A673 (cell line): ENCODE data around the gene EYS. TPM values are rescaled to one million over a fixed set of nuclear protein-coding genes. Genes with fewer than 3 reads are reported as not detected.

ENCODE experiments used
- BruUV-seq: library from RNA; stranded (reverse); fragments of 400-500 nt; replicated peaks from 2 replicates; lab custom pipeline; 2021; lab: Mats Ljungman, UMichigan
- CTCF ChIA-PET: fragments of 300-600 bp; sonication (Branson Sonifier 250); formaldehyde crosslinking; loops from one replicate; lab custom pipeline; 2022; ENCODE audit warnings: antibody characterized with exemption; lab: Charles Lee
- POLR2A ChIA-PET: fragments of 300-600 bp; sonication (Branson Sonifier 250); formaldehyde crosslinking; loops from one replicate; lab custom pipeline; 2022; ENCODE audit warnings: antibody characterized with exemption; ENCODE audit not compliant: low non-redundant PET; lab: Charles Lee
- DNase-seq: peaks from one replicate; pipeline ENCODE4 v3.0.0-alpha.2; 2015; ENCODE audit warnings: low spot score
- H3K27ac ChIP-seq: fragments of 200-600 bp; sonication (generic); 2 replicates; pipeline ENCODE4 v1.5.1; 2016; ENCODE audit warnings: mixed run types, low read depth, mild to moderate bottlenecking, mixed read lengths, antibody characterized with exemption, low read length; ENCODE audit not compliant: poor library complexity, severe bottlenecking
- H3K27me3 ChIP-seq: fragments of 200-600 bp; sonication (generic); replicated peaks from 2 replicates; pipeline ENCODE4 v1.6.1; 2017; ENCODE audit warnings: mixed run types, low read depth, mild to moderate bottlenecking, mixed read lengths, antibody characterized with exemption, low read length; ENCODE audit not compliant: insufficient read depth, poor library complexity
- H3K36me3 ChIP-seq: fragments of 200-600 bp; sonication (generic); 2 replicates; pipeline ENCODE4 v1.6.1; 2016; ENCODE audit warnings: mixed run types, mild to moderate bottlenecking, mixed read lengths, antibody characterized with exemption, low read length; ENCODE audit not compliant: insufficient read depth, poor library complexity, severe bottlenecking
- H3K4me1 ChIP-seq: fragments of 200-600 bp; sonication (generic); 2 replicates; pipeline ENCODE4 v1.6.1; 2017; ENCODE audit warnings: mixed run types, mild to moderate bottlenecking, mixed read lengths, antibody characterized with exemption, low read length; ENCODE audit not compliant: insufficient read depth, poor library complexity, severe bottlenecking
- H3K4me3 ChIP-seq: fragments of 200-600 bp; sonication (generic); 2 replicates; pipeline ENCODE4 v1.5.1; 2016; ENCODE audit warnings: low read depth, mixed run types, mild to moderate bottlenecking, mixed read lengths, low read length; ENCODE audit not compliant: poor library complexity, severe bottlenecking
- H3K9me3 ChIP-seq: fragments of 200-600 bp; sonication (generic); 2 replicates; pipeline ENCODE4 v1.6.1; 2016; ENCODE audit warnings: mixed run types, low read depth, mild to moderate bottlenecking, mixed read lengths, antibody characterized with exemption, low read length; ENCODE audit not compliant: poor library complexity, severe bottlenecking
- EZH2 ChIP-seq: fragments of 200-600 bp; sonication (generic); IDR thresholded peaks from 2 replicates; pipeline ENCODE4 v1.6.1; 2017; ENCODE audit warnings: borderline replicate concordance, low read depth, mild to moderate bottlenecking, mixed read lengths, antibody characterized with exemption, low read length; ENCODE audit not compliant: poor library complexity, severe bottlenecking
- intact Hi-C: fragments of 100-400 bp; cut with micrococcal nuclease; formaldehyde crosslinking; loops from one replicate; pipeline ENCODE4 v1.10.0; 2022; ENCODE audit not compliant: unreplicated experiment
- total RNA-seq: library from RNA; stranded (reverse); gene quantifications from 2 replicates; pipeline ENCODE4 v1.2.3, GENCODE V29; 2021
- TF ChIP-seq, protein P1 (sequence below): fragments of 300-800, 200-600 bp; sonication (generic); conservative IDR thresholded peaks from 2 replicates; pipeline ENCODE4 v1.5.1; 2017; ENCODE audit warnings: low read depth, mild to moderate bottlenecking, antibody characterized with exemption, low read length, moderate library complexity, mixed read lengths

The EYS gene
- total RNA-seq, 1 experiment from 2014 or later = 0.47 TPM

DNA sequence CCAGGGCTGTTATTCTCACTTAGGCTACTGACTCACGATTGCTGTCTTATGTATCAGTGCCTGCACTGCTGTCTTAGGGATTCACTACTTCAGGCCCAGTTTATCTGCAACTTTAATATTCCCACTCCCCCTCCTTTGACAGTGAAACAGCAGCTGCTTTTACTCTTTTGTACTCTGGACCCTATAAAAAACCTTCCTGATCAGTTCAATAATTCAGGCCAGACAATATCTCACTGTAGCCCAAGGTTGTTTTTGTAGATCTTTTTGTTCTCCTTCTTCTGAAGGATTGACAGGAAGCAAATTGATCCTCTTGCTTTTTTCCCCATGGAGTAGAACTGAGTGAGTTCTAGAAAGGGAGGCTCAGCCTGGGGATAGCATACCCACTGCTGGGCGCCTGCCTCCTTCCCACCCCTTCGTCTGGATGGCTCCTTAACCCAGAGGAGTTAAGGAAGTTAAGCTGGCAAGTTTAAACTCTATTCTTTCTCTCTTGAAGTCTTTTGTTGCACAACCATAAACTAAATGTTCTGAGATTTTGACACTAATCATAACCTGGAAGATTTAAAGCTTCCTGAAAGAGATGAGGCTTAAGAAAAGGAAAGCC lies 22.0 kb upstream of the EYS start:
- no peaks in the 10 kb centered on the region for H3K4me1 ChIP-seq
- no peak overlapping the region for H3K27ac ChIP-seq
- POLR2A ChIA-PET = no interaction called here
- DNase-seq = peak; percentile 4
- no TSS peak for BruUV-seq
- no peaks in the 10 kb centered on the region for H3K27me3 ChIP-seq
- H3K36me3 ChIP-seq = no peaks in the 10 kb centered on the region
- H3K4me3 ChIP-seq = no peak overlapping the region
- CTCF ChIA-PET = no interaction called here
- TF ChIP-seq EZH2 = no peak
- TF ChIP-seq, protein P1, sequence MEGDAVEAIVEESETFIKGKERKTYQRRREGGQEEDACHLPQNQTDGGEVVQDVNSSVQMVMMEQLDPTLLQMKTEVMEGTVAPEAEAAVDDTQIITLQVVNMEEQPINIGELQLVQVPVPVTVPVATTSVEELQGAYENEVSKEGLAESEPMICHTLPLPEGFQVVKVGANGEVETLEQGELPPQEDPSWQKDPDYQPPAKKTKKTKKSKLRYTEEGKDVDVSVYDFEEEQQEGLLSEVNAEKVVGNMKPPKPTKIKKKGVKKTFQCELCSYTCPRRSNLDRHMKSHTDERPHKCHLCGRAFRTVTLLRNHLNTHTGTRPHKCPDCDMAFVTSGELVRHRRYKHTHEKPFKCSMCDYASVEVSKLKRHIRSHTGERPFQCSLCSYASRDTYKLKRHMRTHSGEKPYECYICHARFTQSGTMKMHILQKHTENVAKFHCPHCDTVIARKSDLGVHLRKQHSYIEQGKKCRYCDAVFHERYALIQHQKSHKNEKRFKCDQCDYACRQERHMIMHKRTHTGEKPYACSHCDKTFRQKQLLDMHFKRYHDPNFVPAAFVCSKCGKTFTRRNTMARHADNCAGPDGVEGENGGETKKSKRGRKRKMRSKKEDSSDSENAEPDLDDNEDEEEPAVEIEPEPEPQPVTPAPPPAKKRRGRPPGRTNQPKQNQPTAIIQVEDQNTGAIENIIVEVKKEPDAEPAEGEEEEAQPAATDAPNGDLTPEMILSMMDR = no peak
- peaks cover 6% of the 10 kb centered on the region for H3K9me3 ChIP-seq
- intact Hi-C loops = no loop called here

DNA sequence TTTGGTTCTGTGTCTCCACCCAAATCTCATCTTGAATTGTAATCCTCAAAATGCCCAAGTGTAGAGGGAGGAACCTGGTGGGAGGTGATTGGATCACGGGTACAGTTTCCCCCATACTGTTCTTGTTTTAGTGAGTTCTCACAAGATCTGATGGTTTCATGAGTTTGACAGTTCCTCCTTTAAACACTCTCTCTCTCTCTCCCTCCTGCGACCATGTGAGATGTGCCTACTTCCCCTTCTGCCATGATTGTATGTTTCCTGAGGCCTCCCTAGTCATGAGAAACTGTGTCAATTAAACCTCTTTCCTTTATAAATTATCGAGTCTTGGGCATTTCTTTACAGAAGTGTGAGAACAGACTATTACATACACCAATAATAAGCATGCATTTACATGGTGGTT lies 12.1 kb upstream of the EYS start:
- Histone ChIP-seq H3K4me1 (no peaks in the 10 kb centered on the region), H3K36me3 (no peaks in the 10 kb centered on the region), H3K9me3 (peaks cover 4% of the 10 kb centered on the region), H3K4me3 (no peak overlapping the region), H3K27ac (no peak overlapping the region), H3K27me3 (no peaks in the 10 kb centered on the region)
- no TSS peak for BruUV-seq
- TF ChIP-seq, protein P1 = no peak
- no peak for TF ChIP-seq EZH2
- ChIA-PET POLR2A (no interaction called here), CTCF (no interaction called here)
- no peak for DNase-seq
- intact Hi-C loops = no loop called here

DNA sequence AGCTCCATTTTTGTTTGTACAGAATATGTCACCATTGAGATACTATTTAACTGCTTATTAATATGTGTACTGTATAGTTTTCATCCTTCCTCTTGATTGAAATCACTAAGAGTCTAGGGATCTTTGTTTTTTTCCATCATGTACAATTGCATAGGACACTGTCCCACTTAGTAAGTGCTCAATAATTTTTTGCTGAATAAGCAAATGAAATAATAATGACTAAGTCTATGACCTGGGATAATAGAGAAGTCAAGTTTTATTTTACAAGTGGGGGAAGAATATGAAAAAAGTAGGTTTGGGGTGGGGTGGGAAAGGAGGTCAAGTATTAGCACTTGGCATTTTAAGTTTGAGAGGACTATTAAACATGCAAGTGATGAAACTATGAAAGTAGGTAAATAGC lies 4.5 kb upstream of the EYS start:
- H3K27me3 ChIP-seq = no peaks in the 10 kb centered on the region
- POLR2A ChIA-PET = no interaction called here
- peaks cover 8% of the 10 kb centered on the region for H3K9me3 ChIP-seq
- H3K4me1 ChIP-seq = no peaks in the 10 kb centered on the region
- BruUV-seq = no TSS peak
- no peak for TF ChIP-seq EZH2
- TF ChIP-seq, protein P1 = no peak
- H3K36me3 ChIP-seq = no peaks in the 10 kb centered on the region
- no peak overlapping the region for H3K27ac ChIP-seq
- DNase-seq = no peak
- intact Hi-C loops = no loop called here
- H3K4me3 ChIP-seq = no peak overlapping the region
- CTCF ChIA-PET = no interaction called here
